K562 (cell line): ENCODE results near the gene C1QTNF12. TPM values are rescaled to one million over a fixed set of nuclear protein-coding genes. Genes with fewer than 3 reads are reported as not detected.

Experiments
- ATAC-seq: fragments of 200-7000 bp; cut with Tn5 transposase; 3 replicates; pipeline ENCODE4 v1.9.1; 2020; ENCODE audit warnings: moderate library complexity
- BruUV-seq: library from RNA; stranded (reverse); fragments of 400-500 nt; replicated peaks from 2 replicates; lab custom pipeline; 2021; lab: Mats Ljungman, UMichigan
- CTCF ChIA-PET: fragments of 300-600 bp; formaldehyde crosslinking; extraction: SDS; loops from one replicate; lab custom pipeline; 2021; ENCODE audit warnings: low intra/inter-chr PET ratio; lab: Yijun Ruan, JAX
- POLR2A ChIA-PET: fragments of 300-600, 350-650 bp; sonication (Branson Sonifier 250); formaldehyde crosslinking; extraction: SDS; loops from one replicate; lab custom pipeline; 2021; ENCODE audit warnings: antibody characterized with exemption, inconsistent platforms; lab: Yijun Ruan, JAX
- DNase-seq, 4 experiments: peaks; one replicate each; pipeline versions ENCODE4 v3.0.0 to v3.0.0-alpha.2; 2011 to 2018; ENCODE audit warnings: low spot score in 3 of 4, mixed read lengths in 3 of 4; ENCODE audit errors: extremely low read depth in 1 of 4
- FAIRE-seq: peaks from 2 replicates; lab custom pipeline; 2011; peaks lifted over from hg19 to GRCh38; lab: Jason Lieb, UNC
- H2AFZ ChIP-seq: 2 replicates; pipeline ENCODE4 v1.6.0; 2011; ENCODE audit warnings: low read depth, low read length, control low read depth, inconsistent platforms
- H3K27ac ChIP-seq: fragments of 200-600 bp; 3 replicates; pipeline ENCODE4 v1.8.0; 2011; ENCODE audit warnings: low read depth, mild to moderate bottlenecking, control low read depth, inconsistent platforms, low read length, moderate library complexity, mixed read lengths; ENCODE audit errors: extremely low read depth
- H3K27me3 ChIP-seq, 2 experiments: fragments of 300-600 bp in 1 of 2; 2 replicates in 1 of 2; 3 replicates in 1 of 2; pipeline versions ENCODE4 v1.6.0 to v1.8.0; 2011; ENCODE audit warnings: inconsistent platforms in 2 of 2, low read length in 2 of 2, mild to moderate bottlenecking in 1 of 2, mixed read lengths in 1 of 2, moderate library complexity in 1 of 2; ENCODE audit not compliant: control insufficient read depth in 2 of 2, insufficient read depth in 2 of 2
- H3K36me3 ChIP-seq: fragments of 300-600 bp; 3 replicates; pipeline ENCODE4 v1.8.0; 2011; ENCODE audit warnings: mild to moderate bottlenecking, low read length, inconsistent platforms; ENCODE audit not compliant: control insufficient read depth, insufficient read depth
- H3K4me1 ChIP-seq, 2 experiments: fragments of 200-600 bp in 1 of 2; replicated peaks in 1 of 2; 2 replicates in 1 of 2; 3 replicates in 1 of 2; pipeline versions ENCODE4 v1.5.1 to v1.8.0; 2011; ENCODE audit warnings: inconsistent platforms in 2 of 2, low read length in 2 of 2, mild to moderate bottlenecking in 1 of 2, mixed read lengths in 1 of 2, moderate library complexity in 1 of 2; ENCODE audit not compliant: control insufficient read depth in 2 of 2, insufficient read depth in 2 of 2
- H3K4me2 ChIP-seq: 2 replicates; pipeline ENCODE4 v1.6.1; 2011; ENCODE audit warnings: low read length, control low read depth, inconsistent platforms, mixed read lengths; ENCODE audit not compliant: insufficient read depth
- H3K4me3 ChIP-seq: fragments of 200-600 bp; sonication (generic), shearing (Covaris generic); 2 replicates; pipeline ENCODE4 v1.5.1; 2016; ENCODE audit warnings: control low read depth, inconsistent platforms
- H3K79me2 ChIP-seq: fragments of 200-600 bp; 3 replicates; pipeline ENCODE4 v1.8.0; 2011; ENCODE audit warnings: low read length, inconsistent platforms; ENCODE audit not compliant: control insufficient read depth, insufficient read depth
- H3K9ac ChIP-seq, 2 experiments: 2 replicates each; pipeline versions ENCODE4 v1.6.0 to v1.6.1; 2011; ENCODE audit warnings: low read depth in 2 of 2, low read length in 2 of 2, control low read depth in 1 of 2, inconsistent platforms in 1 of 2, mild to moderate bottlenecking in 1 of 2, mixed read lengths in 1 of 2; ENCODE audit not compliant: insufficient read depth in 1 of 2
- H3K9me1 ChIP-seq: one replicate; pipeline ENCODE4 v1.6.0; 2011; ENCODE audit warnings: inconsistent platforms, mild to moderate bottlenecking, low read length, moderate library complexity; ENCODE audit not compliant: control insufficient read depth, insufficient read depth
- H3K9me3 ChIP-seq: replicated peaks from 2 replicates; pipeline ENCODE4 v1.5.1; 2011; ENCODE audit warnings: low read depth, low read length, inconsistent platforms; ENCODE audit not compliant: control insufficient read depth, insufficient read depth
- H4K20me1 ChIP-seq: replicated peaks from 2 replicates; pipeline ENCODE4 v1.6.1; 2011; ENCODE audit warnings: low read length, inconsistent platforms, mixed read lengths; ENCODE audit not compliant: control insufficient read depth, insufficient read depth
- ATF7 ChIP-seq: fragments of 450-650 bp; IDR thresholded peaks from 2 replicates; pipeline ENCODE4 v1.7.1; 2014; ENCODE audit warnings: mild to moderate bottlenecking, moderate library complexity
- HMG20A ChIP-seq: fragments of 450-650 bp; formaldehyde crosslinking; conservative IDR thresholded peaks from 2 replicates; pipeline ENCODE4 v1.4.0; 2020; ENCODE audit warnings: mild to moderate bottlenecking, mixed read lengths
- HSF4 ChIP-seq: fragments of 250-450 bp; sonication (Bioruptor Pico); IDR thresholded peaks from 2 replicates; pipeline ENCODE4 v2.1.2; 2022; ENCODE audit warnings: mild to moderate bottlenecking, moderate library complexity, borderline replicate concordance
- NR3C1 ChIP-seq: sonication (generic); formaldehyde crosslinking; IDR thresholded peaks from 2 replicates; pipeline ENCODE4 v1.8.1; 2022; ENCODE audit warnings: missing genetic modification reagents
- OTX1 ChIP-seq: fragments of 450-650 bp; formaldehyde crosslinking; IDR thresholded peaks from 2 replicates; pipeline ENCODE4 v1.4.0; 2022; ENCODE audit warnings: mild to moderate bottlenecking
- PYGO2 ChIP-seq: fragments of 450-650 bp; IDR thresholded peaks from 2 replicates; pipeline ENCODE4 v1.6.1; 2016; ENCODE audit warnings: mild to moderate bottlenecking, missing genetic modification characterization, moderate library complexity, missing compliant biosample characterization
- RNF2 ChIP-seq: sonication (generic); IDR thresholded peaks from 2 replicates; pipeline ENCODE4 v1.6.1; 2016
- SRSF9 ChIP-seq: fragments of 200-400 bp; formaldehyde crosslinking; IDR thresholded peaks from 2 replicates; pipeline ENCODE4 v1.6.1; 2017; ENCODE audit warnings: low read depth, low read length, borderline replicate concordance
- TGIF2 ChIP-seq: sonication (generic); formaldehyde crosslinking; IDR thresholded peaks from 2 replicates; pipeline ENCODE4 v1.8.1; 2022; ENCODE audit warnings: mild to moderate bottlenecking, missing genetic modification reagents, moderate library complexity
- XRCC3 ChIP-seq: fragments of 450-650 bp; IDR thresholded peaks from 2 replicates; pipeline ENCODE4 v1.6.1; 2017; ENCODE audit warnings: mild to moderate bottlenecking, moderate library complexity
- WGBS: fragments of 100-300 bp; shearing (Covaris generic); methylation state at CpG from one replicate; pipeline ENCODE4 v1.1.6; 2016; ENCODE audit warnings: low coverage, mixed read lengths; ENCODE audit not compliant: insufficient coverage; ENCODE audit errors: missing lambda C conversion rate; 5-methylcytosine and 5-hydroxymethylcytosine counted together
- in situ Hi-C: fragments of 300-500 bp; cut with MboI; formaldehyde crosslinking; loops from 4 replicates; pipeline ENCODE4 v1.15.0; 2018; ENCODE audit warnings: inconsistent platforms, mixed read lengths
- intact Hi-C: fragments of 100-400 bp; cut with micrococcal nuclease; formaldehyde crosslinking; loops from 2 replicates; pipeline ENCODE4 v1.14.2; 2022
- polyA plus RNA-seq, 8 experiments: library from polyadenylated mRNA; depleted of rRNA in 4 of 8; stranded (reverse) in 5 of 8; unstranded in 3 of 8; fragments of >200 nt; fragmentation: Nextera tagmentation in 2 of 8; fragmentation: Illumina TruSeq in 1 of 8; extraction: Ambion mirVana in 2 of 8; extraction: Trizol in 1 of 8; gene quantifications; 2 replicates each; pipeline versions ENCODE4 v1.2.1 to v1.2.3, GENCODE V29; 2011 to 2014; ENCODE audit warnings: inconsistent platforms in 1 of 8, missing spikeins in 1 of 8
- total RNA-seq, 7 experiments: library from RNA; depleted of rRNA in 6 of 7; stranded (reverse); fragments of >200 nt in 6 of 7; fragmentation: Illumina TruSeq in 2 of 7; extraction: Trizol in 2 of 7; gene quantifications; 2 replicates each; pipeline versions ENCODE4 v1.2.1 to v1.2.3, GENCODE V29; 2011 to 2021; ENCODE audit warnings: low replicate concordance in 1 of 7
- TF ChIP-seq, protein P1 (sequence below): fragments of 450-650 bp; IDR thresholded peaks from 2 replicates; pipeline ENCODE4 v1.6.1; 2016
- TF ChIP-seq, protein P2 (sequence below): fragments of 450-650 bp; conservative IDR thresholded peaks from 2 replicates; pipeline ENCODE4 v1.6.1; 2016; ENCODE audit warnings: missing genetic modification characterization, low read depth, mild to moderate bottlenecking, control low read depth, missing compliant biosample characterization
- TF ChIP-seq, protein P3 (sequence below): fragments of 250-450 bp; sonication (Bioruptor Pico); IDR thresholded peaks from 2 replicates; pipeline ENCODE4 v1.8.0; 2021; ENCODE audit warnings: moderate library complexity, mild to moderate bottlenecking, inconsistent platforms

C1QTNF12 gene
- total and polyA plus RNA-seq, 9 of the 15 experiments (the other 6 are each of a cell fraction or from before 2014, with no cell fraction given): 0.11 to 4.3 (median 0.93) TPM; not detected in 3

DNA sequence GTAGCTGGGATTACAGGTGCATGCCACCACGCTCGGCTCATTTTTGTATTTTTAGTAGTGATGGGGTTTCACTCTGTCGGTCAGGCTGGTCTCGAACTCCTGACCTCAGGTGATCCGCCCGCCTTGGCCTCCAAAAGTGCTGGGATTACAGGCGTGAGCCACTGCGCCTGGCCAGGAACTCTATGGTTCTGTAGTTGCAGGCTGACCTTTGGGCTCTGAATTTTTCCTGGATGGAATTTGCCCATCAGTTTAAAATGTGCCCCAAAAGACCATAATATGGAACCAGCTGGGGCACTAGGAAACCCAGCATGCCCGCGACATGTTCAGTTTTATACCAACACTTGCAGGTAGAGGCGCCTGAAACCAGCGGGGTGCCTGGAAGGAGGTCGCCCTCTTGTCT, 32.1 kb upstream of the C1QTNF12 start:
- in situ Hi-C loops (no loop called here), intact Hi-C loops (no loop called here)
- no peaks in the 10 kb centered on the region for H3K36me3 ChIP-seq
- POLR2A ChIA-PET: interaction anchor here (0.6 to 1.4 kb wide), 3 partner anchors 90 to 502 kb away, joined by 3 read pairs; partner anchors contain the start of gene AURKAIP1
- H3K27me3 ChIP-seq: no peaks in the 10 kb centered on the region; a peak in 1 of 5 replicates
- H3K9me1 ChIP-seq: no peaks in the 10 kb centered on the region
- no peak for FAIRE-seq
- no peaks in the 10 kb centered on the region for H4K20me1 ChIP-seq
- H3K79me2 ChIP-seq: peaks cover 8% of the 10 kb centered on the region
- ATAC-seq: no peak
- H3K4me3 ChIP-seq: no peak overlapping the region
- no TSS peak for BruUV-seq
- DNase-seq: no peak
- H3K9me3 ChIP-seq: no peaks in the 10 kb centered on the region
- no peak overlapping the region for H2AFZ ChIP-seq
- WGBS: 67% methylated on average over 13 of the region's 13 CpGs
- no peak overlapping the region for H3K9ac ChIP-seq
- H3K27ac ChIP-seq: no peak overlapping the region
- CTCF ChIA-PET: no interaction called here
- no peak overlapping the region for H3K4me2 ChIP-seq
- H3K4me1 ChIP-seq: peaks cover 0 to 41% of the 10 kb centered on the region in 2 experiments; a peak in 3 of 5 replicates
- TF ChIP-seq ATF7: no peak
- TF ChIP-seq, protein P1, sequence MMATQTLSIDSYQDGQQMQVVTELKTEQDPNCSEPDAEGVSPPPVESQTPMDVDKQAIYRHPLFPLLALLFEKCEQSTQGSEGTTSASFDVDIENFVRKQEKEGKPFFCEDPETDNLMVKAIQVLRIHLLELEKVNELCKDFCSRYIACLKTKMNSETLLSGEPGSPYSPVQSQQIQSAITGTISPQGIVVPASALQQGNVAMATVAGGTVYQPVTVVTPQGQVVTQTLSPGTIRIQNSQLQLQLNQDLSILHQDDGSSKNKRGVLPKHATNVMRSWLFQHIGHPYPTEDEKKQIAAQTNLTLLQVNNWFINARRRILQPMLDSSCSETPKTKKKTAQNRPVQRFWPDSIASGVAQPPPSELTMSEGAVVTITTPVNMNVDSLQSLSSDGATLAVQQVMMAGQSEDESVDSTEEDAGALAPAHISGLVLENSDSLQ: no peak
- TF ChIP-seq RNF2: no peak
- TF ChIP-seq TGIF2: no peak
- no peak for TF ChIP-seq XRCC3
- TF ChIP-seq, protein P2, sequence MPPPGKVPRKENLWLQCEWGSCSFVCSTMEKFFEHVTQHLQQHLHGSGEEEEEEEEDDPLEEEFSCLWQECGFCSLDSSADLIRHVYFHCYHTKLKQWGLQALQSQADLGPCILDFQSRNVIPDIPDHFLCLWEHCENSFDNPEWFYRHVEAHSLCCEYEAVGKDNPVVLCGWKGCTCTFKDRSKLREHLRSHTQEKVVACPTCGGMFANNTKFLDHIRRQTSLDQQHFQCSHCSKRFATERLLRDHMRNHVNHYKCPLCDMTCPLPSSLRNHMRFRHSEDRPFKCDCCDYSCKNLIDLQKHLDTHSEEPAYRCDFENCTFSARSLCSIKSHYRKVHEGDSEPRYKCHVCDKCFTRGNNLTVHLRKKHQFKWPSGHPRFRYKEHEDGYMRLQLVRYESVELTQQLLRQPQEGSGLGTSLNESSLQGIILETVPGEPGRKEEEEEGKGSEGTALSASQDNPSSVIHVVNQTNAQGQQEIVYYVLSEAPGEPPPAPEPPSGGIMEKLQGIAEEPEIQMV (tag): no peak
- TF ChIP-seq SRSF9: no peak
- TF ChIP-seq OTX1 (CRISPR knock-in tag): no peak
- no peak for TF ChIP-seq PYGO2 (tag)
- TF ChIP-seq HMG20A (CRISPR knock-in tag): no peak
- no peak for TF ChIP-seq HSF4 (CRISPR knock-in tag)
- TF ChIP-seq, protein P3, sequence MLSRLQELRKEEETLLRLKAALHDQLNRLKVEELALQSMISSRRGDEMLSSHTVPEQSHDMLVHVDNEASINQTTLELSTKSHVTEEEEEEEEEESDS (CRISPR knock-in tag): no peak
- no peak for TF ChIP-seq NR3C1 (CRISPR knock-in tag)
